Stimulated activated CD8-positive, alpha-beta memory T cell treated with anti-CD3 and anti-CD28 coated beads, Interleukin-7, amount 100 ng/mL, for 4 hours (primary cell): ENCODE measurements around the gene CITED2.
A peak's percentile ranks its signal among the peaks of the same experiment; 100 is the strongest.
"Not testable (repeated sequence)": the region's sequence is repeated elsewhere in the genome, so short reads cannot be mapped to it uniquely, and the experiment has no call there.

Experiments
- DNase-seq, 2 donors: peaks; one replicate each; pipeline ENCODE4 v3.0.0-alpha.2; 2020; ENCODE audit warnings: low read depth in 2 of 2

Gene CITED2

DNA sequence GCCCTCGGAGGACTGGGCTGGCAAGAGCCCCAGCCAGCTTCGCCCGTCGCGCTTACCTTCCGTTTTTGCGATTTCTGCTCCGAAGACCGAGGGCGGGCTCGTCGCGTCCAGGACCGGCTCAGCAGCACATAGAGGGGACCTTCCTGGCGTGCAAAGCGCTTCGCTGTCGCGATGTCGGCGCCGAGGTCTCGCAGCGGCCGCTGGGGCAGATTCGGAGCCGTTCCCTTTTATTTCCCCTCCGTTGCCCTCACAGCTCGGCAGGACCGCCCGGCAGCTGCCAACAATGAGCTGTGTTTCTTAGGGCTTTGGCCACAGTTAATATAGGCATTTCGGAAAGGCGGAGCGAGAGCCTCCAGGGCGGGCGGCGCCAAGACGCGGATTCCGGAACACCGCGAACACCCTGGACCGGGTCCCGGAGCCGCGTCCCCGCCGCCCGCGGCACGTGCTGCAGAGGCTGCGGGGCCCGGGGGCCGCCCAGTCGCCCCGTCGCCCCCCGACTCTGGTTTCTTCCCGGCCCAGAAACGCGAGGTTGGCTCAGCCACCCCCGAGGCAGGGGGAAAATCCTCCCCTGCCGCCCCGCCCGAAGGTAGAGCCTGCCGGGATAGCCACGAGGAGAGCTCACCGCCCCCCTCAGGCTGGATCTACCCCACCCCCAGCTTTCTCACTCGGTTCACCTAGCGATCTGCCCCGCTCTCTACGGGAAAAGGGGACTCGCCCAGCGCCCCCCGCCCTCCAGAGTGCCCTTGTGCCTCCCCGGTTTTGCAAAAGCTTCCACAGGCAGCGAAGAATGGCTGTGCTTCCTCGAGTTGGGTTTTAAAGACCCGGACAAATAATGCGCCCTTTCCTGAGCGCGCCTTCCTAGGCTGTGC lies at the start of gene CITED2:
CITED2 (minus strand) TSS at position 292 of the 869 bp plus-strand sequence. CDS start 704 bp downstream, outside the sequence.
- DNase-seq = peak; percentile 83 to 84

DNA sequence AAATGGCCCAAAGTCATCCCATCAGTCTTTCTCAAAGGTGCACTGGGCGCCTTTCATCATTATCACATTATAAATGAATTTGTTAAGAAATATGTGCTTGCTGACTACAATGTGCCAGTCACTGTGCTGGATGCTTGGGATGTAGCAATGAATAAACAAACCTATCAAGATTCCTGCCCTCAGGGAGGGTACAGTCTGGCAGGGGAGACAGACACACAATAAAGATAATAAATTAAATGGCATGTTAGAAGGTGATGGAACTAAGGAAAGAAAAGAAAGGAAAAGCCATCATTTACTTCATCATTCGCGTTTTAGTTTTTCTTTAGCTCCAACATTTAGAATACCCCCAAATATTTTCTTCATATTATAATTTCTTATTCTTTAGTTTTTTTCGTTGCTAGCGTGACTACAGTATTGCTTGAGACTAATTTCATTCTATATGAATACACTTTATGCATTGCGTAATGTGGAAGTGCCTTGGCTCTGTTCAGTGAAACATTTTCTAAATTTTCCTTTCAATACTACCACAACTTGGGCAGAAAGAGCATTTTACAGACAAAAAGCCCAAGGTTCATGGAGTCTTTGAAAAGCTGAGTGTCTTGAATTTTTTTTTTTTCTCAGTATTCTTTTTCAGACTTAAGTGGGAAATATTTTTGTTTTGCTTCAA lies 48.7 kb upstream of the CITED2 start:
- DNase-seq = no peak

DNA sequence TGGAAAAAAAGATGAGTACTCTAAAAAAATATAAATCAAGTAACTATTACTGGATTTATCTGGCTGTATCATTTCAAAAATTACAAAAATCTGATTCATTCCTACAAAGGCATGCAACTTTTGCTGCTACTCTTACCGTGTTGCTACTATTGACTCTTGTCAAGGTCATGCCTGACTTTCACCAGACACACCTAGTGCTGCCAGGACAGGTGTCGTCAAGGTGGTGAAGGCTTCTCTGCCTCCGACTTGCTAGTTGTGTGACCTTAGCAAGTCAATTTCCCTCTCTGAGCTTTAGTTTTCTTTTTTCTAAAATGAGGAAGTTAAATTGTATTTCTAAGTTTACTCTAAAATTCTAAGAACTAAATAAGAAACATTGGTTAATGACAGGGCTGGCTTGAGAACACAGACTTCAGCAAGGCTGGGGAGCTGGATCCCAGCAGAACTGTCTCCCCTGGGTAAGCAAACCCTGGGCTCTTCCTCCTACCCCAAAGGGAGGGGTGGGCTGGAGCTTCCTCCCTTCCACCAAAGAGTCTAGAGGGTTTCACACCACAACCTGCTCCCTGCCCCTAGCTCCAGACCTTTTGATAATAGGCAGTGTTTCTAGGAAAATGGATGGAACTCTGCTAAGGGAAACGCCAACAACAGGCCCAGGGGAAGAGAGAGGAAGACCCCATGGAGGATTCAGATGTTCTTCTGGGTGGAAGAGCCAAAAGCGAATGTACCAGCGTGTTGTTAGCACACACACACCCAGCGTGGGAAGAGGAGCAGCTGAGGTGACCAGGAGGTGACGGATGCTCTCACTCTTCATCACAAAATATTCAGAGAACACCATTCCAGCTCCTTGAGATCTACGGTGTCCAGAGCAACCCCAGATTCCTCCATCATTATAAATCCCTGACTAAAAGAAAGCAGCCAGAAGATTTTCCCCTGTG lies 47.9 kb upstream of the CITED2 start:
- no peak for DNase-seq

DNA sequence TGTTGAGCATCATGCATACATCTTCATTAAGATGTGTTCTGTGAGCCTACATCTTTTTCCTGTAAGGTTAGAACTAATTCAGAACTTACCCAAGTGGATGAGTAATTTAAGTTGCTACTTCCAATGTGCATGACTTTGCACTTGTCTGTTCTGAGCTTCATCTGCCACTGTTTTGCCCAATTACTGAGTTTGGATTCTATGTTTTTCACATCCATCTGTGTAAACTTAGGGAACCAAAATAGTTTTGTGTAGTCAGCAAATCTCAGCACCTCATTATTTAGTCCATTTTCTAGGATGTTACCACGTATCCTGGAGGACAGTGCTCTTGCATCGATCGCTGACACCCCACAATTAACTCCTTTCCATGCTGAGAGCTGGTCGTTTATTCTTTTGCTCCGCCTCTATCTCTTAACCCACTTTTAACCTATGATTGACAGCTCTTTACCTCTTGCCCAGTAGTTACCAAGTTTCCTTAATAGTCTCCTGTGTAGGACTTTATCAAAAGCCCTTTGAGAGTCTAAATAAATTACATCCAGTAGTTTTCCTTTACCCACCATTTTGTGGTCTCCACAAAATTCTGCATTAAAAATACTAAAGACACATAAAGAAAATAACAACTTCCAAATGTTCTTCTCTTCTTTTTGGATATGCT lies 44.2 kb upstream of the CITED2 start:
- no peak for DNase-seq

- no peak for DNase-seq
Measured at GRCh38 chr6:139416146-139416545, 41.7 kb upstream of the CITED2 start.

GRCh38 chr6:139415365-139415764 lies 40.9 kb upstream of the CITED2 start:
- no peak for DNase-seq

- DNase-seq = not testable (repeated sequence)
Measured at GRCh38 chr6:139412103-139412502, 37.7 kb upstream of the CITED2 start.

- no peak for DNase-seq
Measured at GRCh38 chr6:139409026-139409425, 34.6 kb upstream of the CITED2 start.

GRCh38 chr6:139407718-139408222 lies 33.3 kb upstream of the CITED2 start:
- DNase-seq = no peak

- DNase-seq = no peak
Measured at GRCh38 chr6:139406577-139407343, 32.3 kb upstream of the CITED2 start.

DNA sequence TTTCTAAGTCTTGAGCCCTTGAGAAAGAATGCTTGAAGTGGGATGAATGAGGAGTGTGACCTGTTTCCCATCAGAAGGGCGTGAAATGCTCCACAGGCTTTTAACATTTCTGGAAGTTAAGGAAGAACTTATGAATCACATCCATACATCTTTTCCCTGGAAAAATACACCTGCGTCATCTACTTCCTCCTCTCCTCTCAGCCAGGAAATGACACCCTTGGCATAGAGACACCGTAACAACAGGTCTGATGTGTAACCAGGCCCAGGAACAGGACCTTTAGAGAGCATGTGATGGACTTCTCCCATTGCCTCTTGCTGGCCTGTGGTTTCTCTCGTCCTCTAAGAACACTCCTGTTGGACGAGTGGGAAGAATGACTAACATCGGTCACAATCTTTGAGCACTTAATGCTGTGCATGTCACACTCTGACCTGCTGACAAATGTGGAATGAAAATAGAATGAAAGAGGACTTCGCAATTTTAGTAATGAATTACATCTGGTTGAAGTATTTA lies 28.5 kb upstream of the CITED2 start:
- DNase-seq = no peak

DNA sequence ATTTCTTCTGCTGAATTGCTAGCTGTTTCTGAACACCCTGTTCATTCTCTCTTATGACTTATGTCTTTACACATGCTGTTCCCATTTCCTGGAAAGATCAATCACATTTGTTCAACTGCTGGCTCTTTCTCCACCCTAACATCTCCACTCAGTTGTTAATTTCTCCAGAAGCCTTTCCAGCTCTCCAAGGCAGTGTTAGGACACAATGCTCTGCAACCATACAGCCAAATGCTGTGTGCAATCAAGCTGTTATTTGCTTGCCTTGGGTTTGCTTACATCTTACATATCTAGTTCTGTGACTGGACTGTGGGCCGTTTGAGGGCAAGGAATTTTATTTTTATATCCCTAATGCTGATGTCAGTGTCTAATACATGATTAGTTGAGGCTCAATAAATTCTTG lies 24.2 kb upstream of the CITED2 start:
- DNase-seq = no peak

DNA sequence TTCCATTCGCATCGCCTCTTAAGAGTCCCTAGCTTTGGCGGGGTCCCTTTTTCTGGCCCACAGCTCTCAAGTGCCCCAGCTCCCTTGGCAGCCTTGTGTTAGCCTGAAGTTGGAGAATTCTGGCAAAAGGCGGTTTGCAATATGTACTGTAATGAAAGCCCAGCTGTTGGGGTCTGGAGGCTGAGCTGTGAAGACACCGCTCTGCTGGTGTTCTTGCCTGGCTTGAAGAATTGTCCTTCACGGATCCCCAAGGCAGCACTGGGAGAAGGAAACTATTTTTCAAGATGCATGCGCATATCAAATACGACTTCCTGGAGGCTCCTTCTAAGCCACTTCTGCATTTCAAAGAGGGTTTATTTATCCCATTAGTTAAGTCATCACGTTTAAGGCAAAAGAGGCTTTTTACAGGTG lies 21.4 kb upstream of the CITED2 start:
- DNase-seq = no peak

DNA sequence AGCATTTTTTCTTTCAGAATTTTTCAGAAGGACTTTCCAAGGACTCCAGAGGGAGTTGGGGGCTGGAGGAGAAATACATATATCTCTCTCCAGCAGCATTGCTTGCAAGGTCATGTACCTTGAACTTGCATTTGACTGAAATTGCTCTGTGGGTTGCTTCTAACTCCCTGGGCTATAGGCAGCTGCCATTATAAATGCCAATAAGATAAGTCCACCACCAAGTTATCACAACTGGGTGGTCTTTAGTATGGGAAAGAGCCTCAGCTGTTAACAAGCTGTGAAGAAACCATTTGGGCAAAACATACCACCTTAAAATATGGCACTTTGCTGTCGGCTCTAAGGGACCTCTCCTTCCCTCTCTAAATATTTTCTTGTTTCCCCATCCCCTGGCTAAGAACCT lies 20.9 kb upstream of the CITED2 start:
- no peak for DNase-seq

DNA sequence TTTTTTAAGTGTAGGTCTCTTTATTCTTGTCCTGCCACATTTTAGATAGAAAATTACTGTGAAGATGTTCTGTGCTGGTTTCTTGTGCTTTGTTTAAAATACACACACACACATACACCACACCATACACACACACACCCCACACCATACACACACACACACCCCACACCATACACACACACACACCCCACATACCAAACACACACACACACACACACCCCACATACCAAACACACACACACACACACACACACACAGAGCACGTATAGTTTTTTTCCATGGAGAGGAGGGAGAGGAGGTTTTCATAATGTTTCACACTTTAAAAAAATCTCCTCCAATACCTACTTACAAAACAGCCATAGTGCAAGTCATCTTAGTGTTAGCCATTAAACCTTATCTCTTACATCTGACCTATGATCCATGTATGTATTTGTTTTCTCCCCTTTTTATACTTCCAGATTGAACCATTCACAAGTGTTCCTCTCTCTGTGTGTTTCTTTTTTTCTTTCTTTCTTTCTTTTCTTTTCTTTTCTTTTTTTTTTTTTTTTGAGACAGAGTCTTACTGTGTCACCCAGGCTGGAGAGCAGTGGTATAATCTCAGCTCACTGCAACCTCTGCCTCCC lies 19.7 kb upstream of the CITED2 start:
- DNase-seq = no peak

DNA sequence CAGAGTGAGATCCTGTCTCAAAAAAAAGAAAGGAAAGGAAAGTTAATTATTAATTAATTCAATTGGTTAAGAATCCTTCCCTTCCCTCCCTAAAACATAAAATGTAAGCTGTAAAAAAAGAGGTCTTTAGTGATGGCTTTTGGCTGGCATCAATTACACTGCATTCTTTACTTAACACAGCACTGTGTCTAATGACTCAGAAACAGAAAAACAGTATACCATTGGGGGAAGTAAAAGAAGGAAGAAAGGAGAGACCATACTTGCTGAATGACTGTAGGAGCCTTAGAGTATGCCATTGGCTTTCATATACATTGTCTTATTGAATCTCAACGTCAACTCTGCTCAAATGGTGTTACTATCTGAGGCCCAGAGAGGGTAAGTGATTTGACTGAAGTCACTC lies 18.3 kb upstream of the CITED2 start:
- no peak for DNase-seq

- no peak for DNase-seq
Measured at GRCh38 chr6:139391709-139392108, 17.3 kb upstream of the CITED2 start.

DNA sequence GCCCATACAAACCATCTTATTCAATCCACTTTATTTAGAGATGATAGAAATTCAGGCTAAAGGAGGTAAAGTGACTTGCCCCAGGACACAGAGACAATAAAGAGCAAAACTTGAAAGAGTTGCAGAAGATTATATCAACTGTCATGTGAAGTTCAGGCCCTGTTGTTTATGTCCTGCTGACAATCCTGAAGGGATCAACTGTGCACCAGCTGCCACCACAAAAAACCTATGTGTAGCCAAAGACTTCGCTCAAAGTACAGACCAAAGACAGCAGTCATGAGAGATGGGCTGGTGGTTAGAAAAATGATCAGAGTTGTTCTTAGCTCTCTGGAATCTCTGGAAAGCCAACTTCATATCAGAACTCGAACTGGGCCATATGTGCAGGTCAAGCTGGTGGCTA lies 16.0 kb upstream of the CITED2 start:
- DNase-seq = no peak

DNA sequence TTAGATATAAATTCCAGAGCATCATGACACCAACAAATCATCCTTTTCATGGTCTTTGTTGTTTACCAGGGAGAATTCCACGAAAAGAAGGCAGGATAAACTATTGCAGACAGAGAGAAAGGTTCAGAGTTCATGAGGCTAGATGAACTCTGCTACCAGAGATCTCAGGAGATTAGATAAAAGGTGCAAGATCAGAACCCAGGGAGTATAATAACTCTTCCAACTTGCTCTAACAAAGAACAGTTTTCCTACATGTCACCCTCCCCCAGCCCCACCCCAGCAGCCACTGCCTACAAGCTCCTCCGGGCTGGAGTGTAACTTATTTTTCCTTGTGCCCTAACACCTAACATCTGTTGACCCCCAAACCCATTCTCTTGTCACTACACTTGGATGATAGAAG lies 13.9 kb upstream of the CITED2 start:
- no peak for DNase-seq

DNA sequence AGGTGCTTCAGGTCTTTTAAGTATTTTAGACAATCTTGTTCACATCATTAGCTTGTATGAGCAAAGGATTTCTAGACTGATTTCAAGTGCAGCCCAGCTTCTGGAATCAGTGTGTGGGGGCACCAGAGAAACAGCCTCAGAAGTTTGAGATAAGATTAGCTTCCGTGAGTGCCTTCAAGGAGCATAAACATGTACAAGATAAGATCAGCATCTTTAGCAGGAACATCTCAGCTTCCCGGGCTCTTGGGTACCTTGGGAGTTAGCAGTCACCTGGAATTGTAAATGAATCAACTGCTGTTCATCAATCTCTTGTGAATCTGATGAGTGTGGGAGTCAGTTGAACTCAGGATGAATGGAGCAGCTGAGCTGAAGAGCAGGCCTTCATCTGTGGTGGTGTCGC lies 12.0 kb upstream of the CITED2 start:
- no peak for DNase-seq
